Mucosa of descending colon (tissue), 3 donors: ENCODE results near the gene PRELID1. TPM values are rescaled to one million over a fixed set of nuclear protein-coding genes. Genes with fewer than 3 reads are reported as not detected.

ENCODE experiments used
- ATAC-seq: fragments of 200-7000 bp; cut with Tn5 transposase; one replicate; pipeline ENCODE4 v1.9.1; 2020; ENCODE audit warnings: mild to moderate bottlenecking, moderate library complexity
- DNase-seq, 3 donors: peaks; one replicate each; pipeline ENCODE4 v3.0.0-alpha.2; 2020
- H3K36me3 ChIP-seq: fragments of 200-600 bp; one replicate; pipeline ENCODE4 v1.8.0; 2021; ENCODE audit warnings: low read depth, mild to moderate bottlenecking
- H3K4me1 ChIP-seq: fragments of 200-600 bp; one replicate; pipeline ENCODE4 v1.8.0; 2021; ENCODE audit warnings: low read depth, mild to moderate bottlenecking
- H3K4me3 ChIP-seq: fragments of 200-600 bp; one replicate; pipeline ENCODE4 v1.8.0; 2021; ENCODE audit warnings: mild to moderate bottlenecking
- H3K9me3 ChIP-seq: fragments of 200-600 bp; one replicate; pipeline ENCODE4 v1.8.0; 2021; ENCODE audit warnings: mild to moderate bottlenecking
- CTCF ChIP-seq: fragments of 200-600 bp; IDR thresholded peaks from one replicate; pipeline ENCODE4 v1.8.0; 2022; ENCODE audit warnings: antibody characterized with exemption, mild to moderate bottlenecking
- intact Hi-C, 2 donors: fragments of 100-400 bp; cut with DNase I in 1 of 2; cut with micrococcal nuclease in 1 of 2; formaldehyde crosslinking; loops; one replicate each; pipeline versions ENCODE4 v1.11.0 to v1.11.1; 2022; cut with DNase I, micrococcal nuclease
- total RNA-seq, 3 donors: library from RNA; stranded (reverse); fragmentation: NEBNext Ultra II Directional in 2 of 3; extraction: Animal tissue kit (Norgen Biotek cat#: 25700) in 2 of 3; gene quantifications; one replicate each; pipeline versions ENCODE4 v1.2.1 to v1.2.4, GENCODE V29; 2021 to 2023
- donor health status: DM: no; HTN: no; CAD: no; lungs with moderate emphysema.
- donor health status: DM: no; HTN: no; CAD: no.
- donor health status: DM: no; HTN: yes; CAD: no.

The PRELID1 gene
- total RNA-seq, 3 donors from 2014 or later = 149 to 277 (median 171) TPM

DNA sequence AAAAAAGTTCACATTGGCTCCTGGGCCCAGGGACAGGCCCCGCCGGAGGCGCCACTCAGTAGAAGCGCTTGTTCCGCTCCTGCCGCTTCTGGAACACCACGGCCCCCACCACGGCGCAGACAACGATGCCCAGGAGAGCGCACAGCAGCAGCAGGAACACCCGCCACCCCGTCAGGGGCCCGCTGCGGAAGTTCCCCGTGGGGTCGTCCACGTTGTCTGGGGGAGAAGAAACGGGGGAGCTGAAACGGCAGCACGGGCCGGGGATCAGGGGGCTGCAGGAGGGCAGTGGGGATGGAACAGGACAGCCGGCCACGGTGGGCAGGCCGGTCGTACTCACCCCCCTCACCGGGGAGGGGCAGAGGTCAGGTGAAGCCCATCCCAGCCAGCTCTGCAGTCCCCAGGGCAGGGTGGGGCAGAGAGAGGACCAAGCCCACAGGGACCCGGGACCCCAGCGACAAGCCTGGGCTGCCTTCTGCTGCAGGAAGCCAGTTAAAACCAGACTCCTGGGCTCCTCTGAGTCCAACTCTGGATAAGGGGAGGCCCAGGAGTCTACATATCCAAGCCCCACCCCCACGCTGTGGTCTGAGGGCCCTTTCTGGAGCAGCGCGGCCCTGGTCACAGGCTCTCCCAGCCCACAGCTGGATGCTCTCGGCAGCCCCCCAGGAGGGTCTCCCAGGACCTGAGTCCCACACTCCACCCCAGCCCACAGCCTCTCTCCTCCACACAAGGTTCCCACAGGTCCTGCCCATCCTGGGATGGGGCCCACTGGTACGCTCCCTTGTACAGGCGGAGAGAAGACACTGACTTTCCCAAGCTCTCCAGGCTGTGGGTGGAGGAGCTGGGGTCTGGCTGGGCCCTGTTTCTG, 28.7 kb downstream of the PRELID1 start:
- no peak for TF ChIP-seq CTCF
- intact Hi-C loops = no loop called here
- no peak for ATAC-seq
- Histone ChIP-seq H3K36me3 (peaks cover 3% of the 10 kb centered on the region), H3K4me3 (no peak overlapping the region), H3K4me1 (no peaks in the 10 kb centered on the region), H3K9me3 (no peaks in the 10 kb centered on the region)
- DNase-seq = peak in 1 of 3 donors; percentile 21

DNA sequence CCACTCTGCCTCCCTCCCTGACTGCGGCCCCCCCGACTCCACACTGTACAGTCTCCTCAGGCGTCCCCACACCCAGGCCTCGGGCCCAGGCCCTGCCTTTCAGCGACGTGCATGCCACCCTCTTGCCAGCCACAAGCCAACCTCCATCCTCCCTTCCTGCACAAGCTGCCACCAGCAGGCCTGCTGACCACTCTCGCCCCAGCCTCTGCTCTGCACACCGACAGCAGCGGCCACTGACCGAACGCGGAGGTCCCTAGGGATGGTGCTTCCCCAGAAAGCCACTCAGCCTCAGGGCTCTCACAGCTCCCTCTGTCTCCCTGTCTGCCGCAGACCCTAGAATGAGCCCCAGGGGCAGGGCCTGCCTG, 29.3 kb downstream of the PRELID1 start:
- intact Hi-C loops = no loop called here
- TF ChIP-seq CTCF = no peak
- H3K36me3 ChIP-seq = peaks cover 3% of the 10 kb centered on the region
- peak in 1 of 3 donors; percentile 25 for DNase-seq
- no peaks in the 10 kb centered on the region for H3K9me3 ChIP-seq
- no peaks in the 10 kb centered on the region for H3K4me1 ChIP-seq
- H3K4me3 ChIP-seq = no peak overlapping the region
- no peak for ATAC-seq

- TF ChIP-seq CTCF = no peak
- intact Hi-C loops = no loop called here
- H3K4me3 ChIP-seq = no peak overlapping the region
- no peaks in the 10 kb centered on the region for H3K4me1 ChIP-seq
- H3K36me3 ChIP-seq = peaks cover 8% of the 10 kb centered on the region
- DNase-seq (peak in 1 of 3 donors; percentile 3), ATAC-seq (no peak)
- H3K9me3 ChIP-seq = no peaks in the 10 kb centered on the region
Observed at GRCh38 chr5:177333420-177334154, 30.0 kb downstream of the PRELID1 start.

DNA sequence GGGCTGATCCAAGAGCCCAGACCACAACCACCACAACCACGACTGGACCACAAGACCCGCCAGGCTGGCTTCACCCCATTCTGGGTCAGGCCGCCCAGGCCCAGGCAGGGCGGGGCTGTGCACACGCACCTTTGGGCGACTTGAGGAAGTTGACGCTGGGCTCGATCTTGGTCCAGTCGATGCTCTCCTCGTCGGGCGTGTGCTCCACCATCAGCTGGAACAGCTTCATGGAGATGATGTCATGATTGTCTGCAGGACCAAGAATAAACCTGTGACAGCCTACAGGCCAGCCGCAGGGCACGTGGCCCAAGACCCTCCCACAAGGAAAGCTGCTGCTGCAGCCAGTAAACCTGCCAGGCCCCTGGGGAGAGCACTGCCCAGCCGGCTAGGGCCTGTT, 30.6 kb downstream of the PRELID1 start:
- Histone ChIP-seq H3K36me3 (peaks cover 8% of the 10 kb centered on the region), H3K4me1 (no peaks in the 10 kb centered on the region), H3K9me3 (no peaks in the 10 kb centered on the region), H3K4me3 (no peak overlapping the region)
- intact Hi-C loops = no loop called here
- ATAC-seq = no peak
- DNase-seq = peak in 1 of 3 donors; percentile 12
- no peak for TF ChIP-seq CTCF

GRCh38 chr5:177334781-177335700, 31.4 kb downstream of the PRELID1 start:
- Histone ChIP-seq H3K9me3 (no peaks in the 10 kb centered on the region), H3K36me3 (peaks cover 8% of the 10 kb centered on the region), H3K4me1 (no peaks in the 10 kb centered on the region), H3K4me3 (no peak overlapping the region)
- DNase-seq (peak in 1 of 3 donors; percentile 14), ATAC-seq (no peak)
- no peak for TF ChIP-seq CTCF
- intact Hi-C loops = no loop called here
